ENCODE results near the gene MLC1. TPM values are rescaled to one million over a fixed set of nuclear protein-coding genes. Genes with fewer than 3 reads are reported as not detected.

MLC1 gene
- total RNA-seq, 1 donor from 2014 or later: 0.09 TPM

- H3K4me3 ChIP-seq (ENCODE audit: insufficient read depth, low read depth, low read length): no peak overlapping the region
- peaks cover 14% of the 10 kb centered on the region for H3K27me3 ChIP-seq (ENCODE audit: insufficient read depth, low read length)
- DNase-seq (ENCODE audit: low read depth) (no peak), FAIRE-seq (no peak)
- H3K4me2 ChIP-seq (ENCODE audit: low read length): no peak overlapping the region
- H3K4me1 Mint-ChIP-seq (ENCODE audit: low read depth, unreplicated experiment): peaks cover 2% of the 10 kb centered on the region
- TF ChIP-seq CTCF (IDR thresholded peaks at IDR 0.05; ENCODE audit: insufficient read depth, low read depth, low read length) (no peak), EZH2 (IDR thresholded peaks at IDR 0.05; ENCODE audit: insufficient read depth, low read length) (no peak)
- H3K27ac ChIP-seq (ENCODE audit: low read depth, low read length): no peak overlapping the region
- no peaks in the 10 kb centered on the region for H3K9me3 ChIP-seq (ENCODE audit: insufficient read depth, low read depth, low read length)
- H4K20me1 ChIP-seq (ENCODE audit: insufficient read depth, low read length): no peaks in the 10 kb centered on the region
- H3K79me2 ChIP-seq (ENCODE audit: insufficient read depth, low read length): no peaks in the 10 kb centered on the region
- H3K4me1 ChIP-seq (ENCODE audit: insufficient read depth, low read length): no peaks in the 10 kb centered on the region
- no peaks in the 10 kb centered on the region for H3K36me3 ChIP-seq (ENCODE audit: insufficient read depth, low read length)
- H3K27ac Mint-ChIP-seq (ENCODE audit: unreplicated experiment): no peak overlapping the region
- no peak overlapping the region for H3K4me3 Mint-ChIP-seq (ENCODE audit: unreplicated experiment)
- no peaks in the 10 kb centered on the region for H3K9me3 Mint-ChIP-seq (ENCODE audit: unreplicated experiment)
- H2AFZ ChIP-seq (ENCODE audit: low read depth, low read length): no peak overlapping the region
- peaks cover 3% of the 10 kb centered on the region for H3K36me3 Mint-ChIP-seq (ENCODE audit: low read depth, unreplicated experiment)
- H3K27me3 Mint-ChIP-seq (ENCODE audit: low read depth, unreplicated experiment): peaks cover 36% of the 10 kb centered on the region
- H3K9ac ChIP-seq (ENCODE audit: low read length): no peak overlapping the region
Measured at GRCh38 chr22:50060441-50061140, 24.6 kb downstream of the MLC1 start.

- no peak overlapping the region for H3K27ac Mint-ChIP-seq (ENCODE audit: unreplicated experiment)
- peaks cover 36% of the 10 kb centered on the region for H3K27me3 Mint-ChIP-seq (ENCODE audit: low read depth, unreplicated experiment)
- DNase-seq (ENCODE audit: low read depth): no peak
- FAIRE-seq: no peak
- H3K79me2 ChIP-seq (ENCODE audit: insufficient read depth, low read length): no peaks in the 10 kb centered on the region
- H3K36me3 ChIP-seq (ENCODE audit: insufficient read depth, low read length): no peaks in the 10 kb centered on the region
- H3K4me3 Mint-ChIP-seq (ENCODE audit: unreplicated experiment): no peak overlapping the region
- H2AFZ ChIP-seq (ENCODE audit: low read depth, low read length): no peak overlapping the region
- no peak overlapping the region for H3K27ac ChIP-seq (ENCODE audit: low read depth, low read length)
- no peak overlapping the region for H3K4me3 ChIP-seq (ENCODE audit: insufficient read depth, low read depth, low read length)
- H3K9ac ChIP-seq (ENCODE audit: low read length): no peak overlapping the region
- TF ChIP-seq EZH2 (IDR thresholded peaks at IDR 0.05; ENCODE audit: insufficient read depth, low read length) (no peak), CTCF (IDR thresholded peaks at IDR 0.05; ENCODE audit: insufficient read depth, low read depth, low read length) (no peak)
- peaks cover 12% of the 10 kb centered on the region for H3K27me3 ChIP-seq (ENCODE audit: insufficient read depth, low read length)
- H3K4me2 ChIP-seq (ENCODE audit: low read length): no peak overlapping the region
- no peaks in the 10 kb centered on the region for H3K9me3 Mint-ChIP-seq (ENCODE audit: unreplicated experiment)
- no peaks in the 10 kb centered on the region for H3K9me3 ChIP-seq (ENCODE audit: insufficient read depth, low read depth, low read length)
- H3K36me3 Mint-ChIP-seq (ENCODE audit: low read depth, unreplicated experiment): peaks cover 4% of the 10 kb centered on the region
- no peaks in the 10 kb centered on the region for H3K4me1 ChIP-seq (ENCODE audit: insufficient read depth, low read length)
- no peaks in the 10 kb centered on the region for H4K20me1 ChIP-seq (ENCODE audit: insufficient read depth, low read length)
- H3K4me1 Mint-ChIP-seq (ENCODE audit: low read depth, unreplicated experiment): peaks cover 2% of the 10 kb centered on the region
Measured at GRCh38 chr22:50059881-50060262, 25.4 kb downstream of the MLC1 start.
